Endothelial cell of umbilical vein (primary cell): ENCODE results near the gene SC5D. TPM values are rescaled to one million over a fixed set of nuclear protein-coding genes. Genes with fewer than 3 reads are reported as not detected.

ENCODE experiments used
- BruUV-seq: library from RNA; stranded (reverse); fragments of 400-500 nt; replicated peaks from 2 replicates; lab custom pipeline; 2021; lab: Mats Ljungman, UMichigan
- CTCF ChIA-PET: fragments of 300-600, 350-600 bp; sonication (Branson Sonifier 250); formaldehyde crosslinking; loops from one replicate; lab custom pipeline; 2021; ENCODE audit warnings: antibody characterized with exemption, inconsistent platforms; lab: Charles Lee
- POLR2A ChIA-PET: fragments of 300-600, 350-600 bp; sonication (Branson Sonifier 250); formaldehyde crosslinking; loops from one replicate; lab custom pipeline; 2021; ENCODE audit warnings: antibody characterized with exemption, inconsistent platforms; lab: Charles Lee
- DNase-seq: peaks from one replicate; pipeline ENCODE4 v3.0.0-alpha.2; 2011; ENCODE audit warnings: low read depth, low spot score
- FAIRE-seq: peaks from 2 replicates; lab custom pipeline; 2011; peaks lifted over from hg19 to GRCh38; lab: Jason Lieb, UNC
- H2AFZ ChIP-seq: 2 replicates; pipeline ENCODE4 v1.6.0; 2012; ENCODE audit warnings: low read depth, low read length, control low read depth, inconsistent platforms
- H3K27ac ChIP-seq: 2 replicates; pipeline ENCODE4 v1.5.1; 2011; ENCODE audit warnings: low read depth, mild to moderate bottlenecking, control low read depth, low read length, moderate library complexity; ENCODE audit not compliant: insufficient read depth
- H3K27me3 ChIP-seq, 2 experiments: 2 replicates each; pipeline versions ENCODE4 v1.6.0 to v1.6.1; 2011; ENCODE audit warnings: low read length in 2 of 2, mixed read lengths in 1 of 2; ENCODE audit not compliant: control insufficient read depth in 2 of 2, insufficient read depth in 2 of 2
- H3K36me3 ChIP-seq, 2 experiments: 2 replicates in 1 of 2; 3 replicates in 1 of 2; pipeline ENCODE4 v1.5.1; 2011; ENCODE audit warnings: low read length in 2 of 2, mild to moderate bottlenecking in 1 of 2, moderate library complexity in 1 of 2; ENCODE audit not compliant: control insufficient read depth in 2 of 2, insufficient read depth in 2 of 2; ENCODE audit errors: extremely low read depth in 1 of 2
- H3K4me1 ChIP-seq: 3 replicates; pipeline ENCODE4 v1.5.1; 2011; ENCODE audit warnings: mild to moderate bottlenecking, low read length; ENCODE audit not compliant: control insufficient read depth, insufficient read depth; ENCODE audit errors: extremely low read depth
- H3K4me2 ChIP-seq: 2 replicates; pipeline ENCODE4 v1.6.1; 2011; ENCODE audit warnings: low read length, control low read depth, mixed read lengths; ENCODE audit not compliant: insufficient read depth
- H3K4me3 ChIP-seq, 3 experiments: fragments of 200-600 bp in 1 of 3; sonication (generic), shearing (Covaris generic) in 1 of 3; replicated peaks in 1 of 3; 2 replicates each; pipeline ENCODE4 v1.5.1; 2011 to 2016; ENCODE audit warnings: control low read depth in 3 of 3, low read length in 3 of 3, mild to moderate bottlenecking in 2 of 3, inconsistent platforms in 1 of 3, low read depth in 1 of 3, moderate library complexity in 1 of 3; ENCODE audit not compliant: insufficient read depth in 1 of 3
- H3K79me2 ChIP-seq: 2 replicates; pipeline ENCODE4 v1.6.0; 2012; ENCODE audit warnings: low read length, inconsistent platforms; ENCODE audit not compliant: control insufficient read depth, insufficient read depth
- H3K9ac ChIP-seq: replicated peaks from 2 replicates; pipeline ENCODE3; 2011; ENCODE audit warnings: low read length, control low read depth; ENCODE audit not compliant: insufficient read depth; ENCODE audit errors: extremely low read depth
- H3K9me1 ChIP-seq: replicated peaks from 3 replicates; pipeline ENCODE4 v1.6.0; 2011; ENCODE audit warnings: mild to moderate bottlenecking, low read length; ENCODE audit not compliant: control insufficient read depth, insufficient read depth; ENCODE audit errors: extremely low read depth
- H3K9me3 ChIP-seq: replicated peaks from 2 replicates; pipeline ENCODE4 v1.5.1; 2012; ENCODE audit warnings: low read length, inconsistent platforms; ENCODE audit not compliant: control insufficient read depth, insufficient read depth
- H4K20me1 ChIP-seq: replicated peaks from 2 replicates; pipeline ENCODE3; 2011; ENCODE audit warnings: mild to moderate bottlenecking, low read length; ENCODE audit not compliant: control insufficient read depth, insufficient read depth; ENCODE audit errors: extremely low read depth
- CTCF ChIP-seq, 2 donors: IDR thresholded peaks; 1 replicate in 1 of 2; 2 replicates in 1 of 2; pipeline ENCODE4 v1.5.1; 2011; ENCODE audit warnings: low read length in 2 of 2, mild to moderate bottlenecking in 2 of 2, moderate library complexity in 2 of 2, control low read depth in 1 of 2, inconsistent platforms in 1 of 2, low read depth in 1 of 2; ENCODE audit not compliant: insufficient read depth in 1 of 2; ENCODE audit errors: extremely low read depth in 1 of 2
- EZH2 ChIP-seq: IDR thresholded peaks from 2 replicates; pipeline ENCODE4 v1.6.1; 2012; ENCODE audit warnings: borderline replicate concordance, low read depth, mild to moderate bottlenecking, moderate library complexity, low read length, inconsistent platforms; ENCODE audit not compliant: severe bottlenecking
- FOS ChIP-seq: IDR thresholded peaks from 2 replicates; pipeline ENCODE4 v1.6.1; 2011; ENCODE audit warnings: mild to moderate bottlenecking, low read length, moderate library complexity, borderline replicate concordance; ENCODE audit not compliant: insufficient read depth
- GATA2 ChIP-seq: IDR thresholded peaks from 2 replicates; pipeline ENCODE4 v1.7.0; 2011; ENCODE audit warnings: low read depth, mild to moderate bottlenecking, moderate library complexity, mixed read lengths, low read length; ENCODE audit not compliant: insufficient read length, insufficient read depth
- JUN ChIP-seq: IDR thresholded peaks from 2 replicates; pipeline ENCODE4 v1.6.1; 2011; ENCODE audit warnings: borderline replicate concordance, low read depth; ENCODE audit not compliant: insufficient read length, insufficient read depth
- MAX ChIP-seq: IDR thresholded peaks from 2 replicates; pipeline ENCODE4 v1.6.1; 2011; ENCODE audit not compliant: insufficient read depth, insufficient read length
- MYC ChIP-seq: IDR thresholded peaks from one replicate; pipeline ENCODE4 v1.6.1; 2011; ENCODE audit warnings: mild to moderate bottlenecking, low read depth, low read length
- POLR2A ChIP-seq: IDR thresholded peaks from 2 replicates; pipeline ENCODE4 v1.6.1; 2012; ENCODE audit warnings: low read depth, mild to moderate bottlenecking, control low read depth, low read length
- POLR2AphosphoS5 ChIP-seq: IDR thresholded peaks from 2 replicates; pipeline ENCODE4 v1.6.1; 2012; ENCODE audit warnings: low read depth, mild to moderate bottlenecking, control low read depth, low read length, moderate library complexity; ENCODE audit not compliant: insufficient read depth
- dilution Hi-C: fragments of 300-500 bp; cut with MboI; formaldehyde crosslinking; loops from one replicate; pipeline ENCODE4 v1.15.0; 2019; ENCODE audit warnings: low sequenced_read_pairs; ENCODE audit not compliant: extremely low pct_ligation_motif_present
- intact Hi-C: fragments of 100-400 bp; cut with micrococcal nuclease; formaldehyde crosslinking; loops from one replicate; pipeline ENCODE4 v1.10.0; 2022
- polyA plus RNA-seq, 4 experiments: library from polyadenylated mRNA; depleted of rRNA in 3 of 4; stranded (reverse) in 3 of 4; unstranded in 1 of 4; fragments of >200 nt; gene quantifications; 2 replicates each; pipeline versions ENCODE4 v1.2.1 to v1.2.3, GENCODE V29; 2011 to 2012; ENCODE audit warnings: missing spikeins in 1 of 4
- total RNA-seq: library from RNA; stranded (reverse); gene quantifications from 2 replicates; pipeline ENCODE4 v1.2.3, GENCODE V29; 2021

Gene SC5D
- total and polyA plus RNA-seq, 2 donors (not counting 3 experiments of a cell fraction or from before 2014, with no cell fraction given), result 37.1 to 40.0 TPM

DNA sequence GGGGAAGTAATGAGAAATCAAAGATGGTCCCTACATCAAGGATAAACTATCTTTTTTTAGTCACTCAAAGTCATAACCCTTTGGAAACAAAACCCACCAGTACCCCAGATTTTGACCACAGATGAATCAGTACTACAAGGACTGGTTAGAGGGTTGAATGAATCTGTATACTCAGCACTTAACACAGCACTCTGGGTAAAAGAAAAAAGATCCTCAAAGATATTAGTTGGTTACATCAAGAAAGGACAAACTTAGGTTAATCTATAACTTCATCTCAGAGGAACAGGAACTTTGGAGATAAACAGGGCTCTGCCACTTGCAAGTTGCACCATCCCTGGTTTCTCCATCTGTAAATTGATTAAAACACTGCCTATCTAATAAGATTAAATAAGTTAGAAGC lies 18.8 kb downstream of the SC5D start:
- no peak for TF ChIP-seq POLR2A
- TF ChIP-seq GATA2, result no peak
- TF ChIP-seq POLR2AphosphoS5, result no peak
- no peak for TF ChIP-seq JUN
- TF ChIP-seq MYC, result no peak
- no peak for TF ChIP-seq EZH2
- no peak for TF ChIP-seq MAX
- no peak for TF ChIP-seq CTCF (IDR thresholded peaks at IDR 0.05; ENCODE audit: extremely low read depth in 1 of 2, insufficient read depth in 1 of 2, low read depth in 1 of 2, low read length in 2 of 2)
- no peak for TF ChIP-seq FOS
- Histone ChIP-seq H3K9ac (no peak overlapping the region), H3K9me3 (no peaks in the 10 kb centered on the region), H3K9me1 (no peaks in the 10 kb centered on the region), H4K20me1 (no peaks in the 10 kb centered on the region), H3K27me3 (no peaks in the 10 kb centered on the region), H3K36me3 (peaks cover 2 to 6% of the 10 kb centered on the region in 2 experiments), H3K4me3 (no peak overlapping the region), H2AFZ (no peak overlapping the region), H3K4me2 (no peak overlapping the region), H3K79me2 (no peaks in the 10 kb centered on the region), H3K4me1 (peaks cover 4% of the 10 kb centered on the region), H3K27ac (no peak overlapping the region)
- intact Hi-C loops, result no loop called here
- CTCF ChIA-PET, result interaction anchor here (1.6 kb wide), 1 partner anchor 8 kb away, joined by 4 read pairs; no protein-coding TSS in a partner anchor
- FAIRE-seq (no peak), DNase-seq (no peak)
- dilution Hi-C loops, result no loop called here
- POLR2A ChIA-PET, result no interaction called here
- BruUV-seq, result no TSS peak
